NCI-H82 (cell line): ENCODE measurements around the gene SUGP1.
A peak's percentile ranks its signal among the peaks of the same experiment; 100 is the strongest.

Experiments
- DNase-seq: peaks from one replicate; lab custom pipeline; 2025; lab: John Stamatoyannopoulos, UW

Gene SUGP1

GRCh38 chr19:19342086-19343015 lies 22.0 kb upstream of the SUGP1 start:
- DNase-seq: peak; percentile 90

- DNase-seq: no peak
These were observed 20.7 kb upstream of the SUGP1 start for GRCh38 chr19:19341026-19341425.

GRCh38 chr19:19338082-19338481 lies 17.8 kb upstream of the SUGP1 start:
- no peak for DNase-seq

GRCh38 chr19:19337120-19337519 lies 16.8 kb upstream of the SUGP1 start:
- no peak for DNase-seq

GRCh38 chr19:19336597-19336996 lies 16.3 kb upstream of the SUGP1 start:
- DNase-seq: no peak

- no peak for DNase-seq
These were observed 15.3 kb upstream of the SUGP1 start for GRCh38 chr19:19335408-19336158.

- DNase-seq: no peak
These were observed 14.7 kb upstream of the SUGP1 start for GRCh38 chr19:19334989-19335344.

GRCh38 chr19:19334063-19334988 lies 14.0 kb upstream of the SUGP1 start:
- DNase-seq: no peak

GRCh38 chr19:19329126-19329525 lies 8.8 kb upstream of the SUGP1 start:
- DNase-seq: no peak

GRCh38 chr19:19327672-19328071 lies 7.4 kb upstream of the SUGP1 start:
- DNase-seq: no peak

GRCh38 chr19:19324059-19324770 lies 3.9 kb upstream of the SUGP1 start:
- no peak for DNase-seq

GRCh38 chr19:19321141-19321577 lies 850 bp upstream of the SUGP1 start:
- DNase-seq: peak; percentile 61

GRCh38 chr19:19319732-19320360 lies 463 bp downstream of the SUGP1 start:
- DNase-seq: peak; percentile 55

- DNase-seq: no peak
These were observed 4.2 kb downstream of the SUGP1 start for GRCh38 chr19:19316082-19316481.

- peak; percentile 39 for DNase-seq
These were observed 4.9 kb downstream of the SUGP1 start for GRCh38 chr19:19315444-19315843.

GRCh38 chr19:19308373-19308772 lies 11.9 kb downstream of the SUGP1 start:
- no peak for DNase-seq

GRCh38 chr19:19306191-19306590 lies 14.1 kb downstream of the SUGP1 start:
- DNase-seq: no peak

GRCh38 chr19:19305696-19306095 lies 14.6 kb downstream of the SUGP1 start:
- DNase-seq: no peak

GRCh38 chr19:19305066-19305465 lies 15.2 kb downstream of the SUGP1 start:
- no peak for DNase-seq

- peak; percentile 61 for DNase-seq
These were observed 15.9 kb downstream of the SUGP1 start for GRCh38 chr19:19304186-19304965.
